GM23338 (cell line): ENCODE data around the gene OR2A25. TPM values are rescaled to one million over a fixed set of nuclear protein-coding genes. Genes with fewer than 3 reads are reported as not detected.

Source experiments
- ATAC-seq: fragments of 200-7000 bp; cut with Tn5 transposase; 3 replicates; pipeline ENCODE4 v1.9.1; 2020
- DNase-seq: peaks from one replicate; pipeline ENCODE4 v3.0.0-alpha.2; 2015; ENCODE audit warnings: low spot score
- H2AFZ ChIP-seq: fragments of 200-600 bp; sonication (generic); 2 replicates; pipeline ENCODE4 v1.8.0; 2016; ENCODE audit warnings: antibody characterized with exemption, mild to moderate bottlenecking, moderate library complexity
- H3F3A ChIP-seq: fragments of 200-600 bp; sonication (generic); replicated peaks from 2 replicates; pipeline ENCODE4 v1.8.0; 2017; ENCODE audit warnings: antibody characterized with exemption, mixed run types, low read depth
- H3K27ac ChIP-seq: fragments of 200-600 bp; sonication (generic); 2 replicates; pipeline ENCODE4 v1.6.1; 2016; ENCODE audit warnings: low read depth
- H3K27me3 ChIP-seq: fragments of 200-600 bp; sonication (generic); 2 replicates; pipeline ENCODE4 v1.8.0; 2016; ENCODE audit warnings: mild to moderate bottlenecking, mixed run types, moderate library complexity; ENCODE audit not compliant: insufficient read depth
- H3K36me3 ChIP-seq: fragments of 200-600 bp; sonication (generic); 2 replicates; pipeline ENCODE4 v1.8.0; 2016; ENCODE audit warnings: mild to moderate bottlenecking; ENCODE audit not compliant: insufficient read depth
- H3K4me1 ChIP-seq: fragments of 200-600 bp; sonication (generic); 2 replicates; pipeline ENCODE4 v1.8.0; 2016; ENCODE audit warnings: mild to moderate bottlenecking, moderate library complexity; ENCODE audit not compliant: insufficient read depth
- H3K4me2 ChIP-seq: fragments of 200-600 bp; sonication (generic); 2 replicates; pipeline ENCODE4 v1.7.1; 2017; ENCODE audit warnings: mixed run types
- H3K4me3 ChIP-seq: fragments of 200-600 bp; sonication (generic); 2 replicates; pipeline ENCODE4 v1.6.1; 2016; ENCODE audit warnings: mixed run types
- H3K79me2 ChIP-seq: fragments of 200-600 bp; sonication (generic); replicated peaks from 2 replicates; pipeline ENCODE4 v1.8.0; 2017; ENCODE audit warnings: mild to moderate bottlenecking; ENCODE audit not compliant: insufficient read depth
- H3K9me2 ChIP-seq: fragments of 200-600 bp; sonication (generic); 2 replicates; pipeline ENCODE4 v1.8.0; 2017; ENCODE audit not compliant: insufficient read depth
- H4K20me1 ChIP-seq: fragments of 200-600 bp; sonication (generic); replicated peaks from 2 replicates; pipeline ENCODE4 v1.8.0; 2017; ENCODE audit warnings: mild to moderate bottlenecking; ENCODE audit not compliant: insufficient read depth
- H3K27ac Mint-ChIP-seq: 2 replicates; pipeline ENCODE4 v1.8.0; 2020; ENCODE audit warnings: inconsistent platforms, mild to moderate bottlenecking, moderate library complexity, mixed read lengths
- H3K27me3 Mint-ChIP-seq: 3 replicates; pipeline ENCODE4 v1.8.0; 2022; ENCODE audit warnings: low read depth, mild to moderate bottlenecking, moderate library complexity, mixed read lengths, inconsistent platforms; ENCODE audit not compliant: insufficient read depth, poor library complexity
- H3K36me3 Mint-ChIP-seq: 3 replicates; pipeline ENCODE4 v1.8.0; 2021; ENCODE audit warnings: low read depth, mild to moderate bottlenecking, inconsistent platforms, moderate library complexity, mixed read lengths
- H3K4me1 Mint-ChIP-seq: 3 replicates; pipeline ENCODE4 v1.8.0; 2020; ENCODE audit warnings: mild to moderate bottlenecking, inconsistent platforms, mixed read lengths
- H3K4me3 Mint-ChIP-seq: 3 replicates; pipeline ENCODE4 v1.8.0; 2021; ENCODE audit warnings: moderate library complexity, mild to moderate bottlenecking, inconsistent platforms, mixed read lengths
- H3K9me3 Mint-ChIP-seq: 3 replicates; pipeline ENCODE4 v1.8.0; 2020; ENCODE audit warnings: moderate library complexity, mild to moderate bottlenecking, inconsistent platforms, mixed read lengths
- CREB1 ChIP-seq: fragments of 250-450 bp; sonication (Bioruptor Pico); IDR thresholded peaks from 2 replicates; pipeline ENCODE4 v1.5.0; 2020; ENCODE audit warnings: low read depth, mild to moderate bottlenecking, moderate library complexity
- CTCF ChIP-seq, 2 experiments: fragments of 200-600 bp in 1 of 2; sonication (generic) in 1 of 2; conservative IDR thresholded peaks; 2 replicates each; pipeline versions ENCODE4 v1.5.1 to v1.6.1; 2016 to 2017; ENCODE audit warnings: antibody characterized with exemption in 2 of 2, low read depth in 2 of 2, mild to moderate bottlenecking in 2 of 2, moderate library complexity in 1 of 2
- ETS1 ChIP-seq: IDR thresholded peaks from 2 replicates; pipeline ENCODE4 v1.6.1; 2016; ENCODE audit warnings: antibody characterized with exemption
- EZH2 ChIP-seq: fragments of 200-600 bp; sonication (generic); IDR thresholded peaks from one replicate; pipeline ENCODE4 v1.8.0; 2017; ENCODE audit warnings: antibody characterized with exemption, mild to moderate bottlenecking, low read depth; ENCODE audit not compliant: unreplicated experiment
- EZH2phosphoT487 ChIP-seq: fragments of 200-600 bp; sonication (generic); IDR thresholded peaks from one replicate; pipeline ENCODE4 v1.8.1; 2018; ENCODE audit warnings: antibody characterized with exemption; ENCODE audit not compliant: unreplicated experiment
- JUNB ChIP-seq: IDR thresholded peaks from one replicate; pipeline ENCODE4 v1.6.1; 2016; ENCODE audit warnings: antibody characterized with exemption; ENCODE audit not compliant: unreplicated experiment
- NANOG ChIP-seq: IDR thresholded peaks from 2 replicates; pipeline ENCODE4 v1.6.1; 2016; ENCODE audit warnings: antibody characterized with exemption, borderline replicate concordance
- POLR2AphosphoS5 ChIP-seq: IDR thresholded peaks from 2 replicates; pipeline ENCODE4 v1.6.1; 2016; ENCODE audit warnings: antibody characterized with exemption, low read depth
- STAT1 ChIP-seq: IDR thresholded peaks from one replicate; pipeline ENCODE4 v1.6.1; 2016; ENCODE audit warnings: antibody characterized with exemption; ENCODE audit not compliant: unreplicated experiment
- ZNF114 ChIP-seq: fragments of 250-450 bp; sonication (Bioruptor Pico); IDR thresholded peaks from 2 replicates; pipeline ENCODE4 v1.5.0; 2020; ENCODE audit warnings: mild to moderate bottlenecking, moderate library complexity
- polyA plus RNA-seq: library from polyadenylated mRNA; unstranded; fragments of >200 nt; fragmentation: Nextera tagmentation; extraction: Ambion mirVana; gene quantifications from 2 replicates; pipeline ENCODE4 v1.2.1, GENCODE V29; 2016
- total RNA-seq: library from RNA; depleted of rRNA; stranded (reverse); fragments of >200 nt; shearing (Covaris generic); gene quantifications from 2 replicates; pipeline ENCODE4 v1.2.3, GENCODE V29; 2014
- TF ChIP-seq, protein P1 (sequence below): IDR thresholded peaks from one replicate; pipeline ENCODE4 v1.6.1; 2018; ENCODE audit warnings: antibody characterized with exemption; ENCODE audit not compliant: unreplicated experiment
- TF ChIP-seq, protein P2 (sequence below): fragments of 250-450 bp; sonication (Bioruptor Pico); IDR thresholded peaks from 2 replicates; pipeline ENCODE4 v1.5.0; 2020; ENCODE audit warnings: mild to moderate bottlenecking, moderate library complexity

The OR2A25 gene
- total and polyA plus RNA-seq, 2 experiments from 2014 or later = not detected

DNA sequence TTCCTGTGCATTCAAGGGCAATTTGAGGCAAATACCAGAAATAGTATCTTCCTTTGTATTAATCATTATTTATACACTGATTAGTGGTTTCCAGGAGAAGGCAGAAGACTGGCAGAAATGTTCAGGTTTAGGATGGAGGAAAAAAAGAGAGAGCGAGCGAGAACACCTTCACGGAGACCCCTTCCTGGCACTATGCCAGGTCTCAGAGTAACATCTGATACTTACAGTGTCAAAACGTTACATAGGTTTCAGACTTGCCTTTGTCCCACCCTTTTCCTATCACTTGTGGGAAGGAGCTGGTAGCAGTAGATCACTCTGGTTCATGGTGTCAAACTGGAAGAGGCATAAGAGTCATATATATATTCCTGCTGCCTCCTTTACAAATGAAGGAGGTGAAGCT lies 17.1 kb downstream of the OR2A25 start:
- Histone ChIP-seq H3K79me2 (no peaks in the 10 kb centered on the region), H3K4me3 (no peak overlapping the region), H3K9me2 (no peaks in the 10 kb centered on the region), H3F3A (no peaks in the 10 kb centered on the region), H2AFZ (no peak overlapping the region), H3K27ac (no peak overlapping the region), H3K4me2 (no peak overlapping the region), H3K4me1 (no peaks in the 10 kb centered on the region; the same call in 1 of the 2 replicates), H3K27me3 (no peaks in the 10 kb centered on the region), H4K20me1 (no peaks in the 10 kb centered on the region), H3K36me3 (no peaks in the 10 kb centered on the region)
- DNase-seq = no peak
- Mint-ChIP-seq H3K4me1 (peaks cover 2% of the 10 kb centered on the region; the same call in 1 of the 3 replicates), H3K27me3 (no peaks in the 10 kb centered on the region), H3K9me3 (peaks cover 5% of the 10 kb centered on the region; the same call in 2 of the 3 replicates), H3K36me3 (no peaks in the 10 kb centered on the region), H3K27ac (no peak overlapping the region), H3K4me3 (no peak overlapping the region)
- TF ChIP-seq, protein P1, sequence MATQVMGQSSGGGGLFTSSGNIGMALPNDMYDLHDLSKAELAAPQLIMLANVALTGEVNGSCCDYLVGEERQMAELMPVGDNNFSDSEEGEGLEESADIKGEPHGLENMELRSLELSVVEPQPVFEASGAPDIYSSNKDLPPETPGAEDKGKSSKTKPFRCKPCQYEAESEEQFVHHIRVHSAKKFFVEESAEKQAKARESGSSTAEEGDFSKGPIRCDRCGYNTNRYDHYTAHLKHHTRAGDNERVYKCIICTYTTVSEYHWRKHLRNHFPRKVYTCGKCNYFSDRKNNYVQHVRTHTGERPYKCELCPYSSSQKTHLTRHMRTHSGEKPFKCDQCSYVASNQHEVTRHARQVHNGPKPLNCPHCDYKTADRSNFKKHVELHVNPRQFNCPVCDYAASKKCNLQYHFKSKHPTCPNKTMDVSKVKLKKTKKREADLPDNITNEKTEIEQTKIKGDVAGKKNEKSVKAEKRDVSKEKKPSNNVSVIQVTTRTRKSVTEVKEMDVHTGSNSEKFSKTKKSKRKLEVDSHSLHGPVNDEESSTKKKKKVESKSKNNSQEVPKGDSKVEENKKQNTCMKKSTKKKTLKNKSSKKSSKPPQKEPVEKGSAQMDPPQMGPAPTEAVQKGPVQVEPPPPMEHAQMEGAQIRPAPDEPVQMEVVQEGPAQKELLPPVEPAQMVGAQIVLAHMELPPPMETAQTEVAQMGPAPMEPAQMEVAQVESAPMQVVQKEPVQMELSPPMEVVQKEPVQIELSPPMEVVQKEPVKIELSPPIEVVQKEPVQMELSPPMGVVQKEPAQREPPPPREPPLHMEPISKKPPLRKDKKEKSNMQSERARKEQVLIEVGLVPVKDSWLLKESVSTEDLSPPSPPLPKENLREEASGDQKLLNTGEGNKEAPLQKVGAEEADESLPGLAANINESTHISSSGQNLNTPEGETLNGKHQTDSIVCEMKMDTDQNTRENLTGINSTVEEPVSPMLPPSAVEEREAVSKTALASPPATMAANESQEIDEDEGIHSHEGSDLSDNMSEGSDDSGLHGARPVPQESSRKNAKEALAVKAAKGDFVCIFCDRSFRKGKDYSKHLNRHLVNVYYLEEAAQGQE = no peak
- TF ChIP-seq ETS1 (no peak), CTCF (conservative IDR thresholded peaks at IDR 0.05; ENCODE audit: low read depth in 2 of 2) (no peak), CREB1 (CRISPR knock-in tag) (no peak), POLR2AphosphoS5 (no peak), ZNF114 (CRISPR knock-in tag) (no peak), EZH2 (no peak), EZH2phosphoT487 (no peak), NANOG (no peak), JUNB (no peak), STAT1 (no peak)
- TF ChIP-seq, protein P2, sequence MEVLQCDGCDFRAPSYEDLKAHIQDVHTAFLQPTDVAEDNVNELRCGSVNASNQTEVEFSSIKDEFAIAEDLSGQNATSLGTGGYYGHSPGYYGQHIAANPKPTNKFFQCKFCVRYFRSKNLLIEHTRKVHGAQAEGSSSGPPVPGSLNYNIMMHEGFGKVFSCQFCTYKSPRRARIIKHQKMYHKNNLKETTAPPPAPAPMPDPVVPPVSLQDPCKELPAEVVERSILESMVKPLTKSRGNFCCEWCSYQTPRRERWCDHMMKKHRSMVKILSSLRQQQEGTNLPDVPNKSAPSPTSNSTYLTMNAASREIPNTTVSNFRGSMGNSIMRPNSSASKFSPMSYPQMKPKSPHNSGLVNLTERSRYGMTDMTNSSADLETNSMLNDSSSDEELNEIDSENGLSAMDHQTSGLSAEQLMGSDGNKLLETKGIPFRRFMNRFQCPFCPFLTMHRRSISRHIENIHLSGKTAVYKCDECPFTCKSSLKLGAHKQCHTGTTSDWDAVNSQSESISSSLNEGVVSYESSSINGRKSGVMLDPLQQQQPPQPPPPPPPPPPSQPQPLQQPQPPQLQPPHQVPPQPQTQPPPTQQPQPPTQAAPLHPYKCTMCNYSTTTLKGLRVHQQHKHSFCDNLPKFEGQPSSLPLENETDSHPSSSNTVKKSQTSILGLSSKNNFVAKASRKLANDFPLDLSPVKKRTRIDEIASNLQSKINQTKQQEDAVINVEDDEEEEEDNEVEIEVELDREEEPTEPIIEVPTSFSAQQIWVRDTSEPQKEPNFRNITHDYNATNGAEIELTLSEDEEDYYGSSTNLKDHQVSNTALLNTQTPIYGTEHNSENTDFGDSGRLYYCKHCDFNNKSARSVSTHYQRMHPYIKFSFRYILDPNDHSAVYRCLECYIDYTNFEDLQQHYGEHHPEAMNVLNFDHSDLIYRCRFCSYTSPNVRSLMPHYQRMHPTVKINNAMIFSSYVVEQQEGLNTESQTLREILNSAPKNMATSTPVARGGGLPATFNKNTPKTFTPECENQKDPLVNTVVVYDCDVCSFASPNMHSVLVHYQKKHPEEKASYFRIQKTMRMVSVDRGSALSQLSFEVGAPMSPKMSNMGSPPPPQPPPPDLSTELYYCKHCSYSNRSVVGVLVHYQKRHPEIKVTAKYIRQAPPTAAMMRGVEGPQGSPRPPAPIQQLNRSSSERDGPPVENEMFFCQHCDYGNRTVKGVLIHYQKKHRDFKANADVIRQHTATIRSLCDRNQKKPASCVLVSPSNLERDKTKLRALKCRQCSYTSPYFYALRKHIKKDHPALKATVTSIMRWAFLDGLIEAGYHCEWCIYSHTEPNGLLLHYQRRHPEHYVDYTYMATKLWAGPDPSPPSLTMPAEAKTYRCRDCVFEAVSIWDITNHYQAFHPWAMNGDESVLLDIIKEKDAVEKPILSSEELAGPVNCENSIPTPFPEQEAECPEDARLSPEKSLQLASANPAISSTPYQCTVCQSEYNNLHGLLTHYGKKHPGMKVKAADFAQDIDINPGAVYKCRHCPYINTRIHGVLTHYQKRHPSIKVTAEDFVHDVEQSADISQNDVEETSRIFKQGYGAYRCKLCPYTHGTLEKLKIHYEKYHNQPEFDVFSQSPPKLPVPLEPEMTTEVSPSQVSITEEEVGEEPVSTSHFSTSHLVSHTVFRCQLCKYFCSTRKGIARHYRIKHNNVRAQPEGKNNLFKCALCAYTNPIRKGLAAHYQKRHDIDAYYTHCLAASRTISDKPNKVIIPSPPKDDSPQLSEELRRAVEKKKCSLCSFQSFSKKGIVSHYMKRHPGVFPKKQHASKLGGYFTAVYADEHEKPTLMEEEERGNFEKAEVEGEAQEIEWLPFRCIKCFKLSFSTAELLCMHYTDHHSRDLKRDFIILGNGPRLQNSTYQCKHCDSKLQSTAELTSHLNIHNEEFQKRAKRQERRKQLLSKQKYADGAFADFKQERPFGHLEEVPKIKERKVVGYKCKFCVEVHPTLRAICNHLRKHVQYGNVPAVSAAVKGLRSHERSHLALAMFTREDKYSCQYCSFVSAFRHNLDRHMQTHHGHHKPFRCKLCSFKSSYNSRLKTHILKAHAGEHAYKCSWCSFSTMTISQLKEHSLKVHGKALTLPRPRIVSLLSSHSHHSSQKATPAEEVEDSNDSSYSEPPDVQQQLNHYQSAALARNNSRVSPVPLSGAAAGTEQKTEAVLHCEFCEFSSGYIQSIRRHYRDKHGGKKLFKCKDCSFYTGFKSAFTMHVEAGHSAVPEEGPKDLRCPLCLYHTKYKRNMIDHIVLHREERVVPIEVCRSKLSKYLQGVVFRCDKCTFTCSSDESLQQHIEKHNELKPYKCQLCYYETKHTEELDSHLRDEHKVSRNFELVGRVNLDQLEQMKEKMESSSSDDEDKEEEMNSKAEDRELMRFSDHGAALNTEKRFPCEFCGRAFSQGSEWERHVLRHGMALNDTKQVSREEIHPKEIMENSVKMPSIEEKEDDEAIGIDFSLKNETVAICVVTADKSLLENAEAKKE (CRISPR knock-in tag) = no peak
- no peak for ATAC-seq
